Gastrocnemius medialis (tissue), 4 donors: ENCODE results near the gene ARF1.

Source experiments
- POLR2A ChIP-seq, 2 donors: fragments of 450-650 bp; IDR thresholded peaks; one replicate each; pipeline ENCODE4 v1.6.1; 2017; ENCODE audit warnings: antibody characterized with exemption in 2 of 2, mild to moderate bottlenecking in 2 of 2, moderate library complexity in 2 of 2
- TF ChIP-seq, protein P1 (sequence below), 5 experiments: fragments of 450-650 bp in 3 of 5; fragments of 200-600 bp in 2 of 5; sonication (generic) in 2 of 5; IDR thresholded peaks in 4 of 5; conservative IDR thresholded peaks in 1 of 5; 1 replicate in 4 of 5; 2 replicates in 1 of 5; pipeline ENCODE4 v1.5.1; 2016 to 2019; ENCODE audit warnings: antibody characterized with exemption in 5 of 5, mild to moderate bottlenecking in 3 of 5, moderate library complexity in 3 of 5

DNA sequence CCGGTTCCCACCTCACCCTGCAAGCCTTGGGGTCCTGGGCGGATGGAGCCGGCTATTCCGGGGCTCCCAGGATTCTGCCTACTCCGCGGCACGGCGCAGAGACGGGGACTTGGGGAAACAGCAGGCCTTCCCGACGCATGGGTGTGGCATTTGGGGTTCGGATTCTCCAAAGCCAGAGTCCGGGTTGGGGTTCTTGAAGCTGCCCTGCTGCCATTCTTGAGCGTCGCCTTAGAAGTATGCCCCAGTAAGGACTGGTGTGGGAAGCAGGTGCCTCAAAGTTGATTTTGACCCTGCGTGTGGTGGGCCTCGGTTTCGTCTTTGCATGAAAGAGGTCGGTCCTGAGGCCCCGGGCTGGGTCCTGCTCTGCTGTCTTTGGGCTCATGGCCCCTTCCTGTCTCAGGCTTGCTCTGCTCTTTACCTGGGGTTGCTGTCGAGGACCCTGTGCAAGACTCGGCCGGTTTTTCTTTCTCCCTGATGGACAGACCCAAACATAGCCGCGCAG, 58.3 kb downstream of the ARF1 start:
- TF ChIP-seq, protein P1, sequence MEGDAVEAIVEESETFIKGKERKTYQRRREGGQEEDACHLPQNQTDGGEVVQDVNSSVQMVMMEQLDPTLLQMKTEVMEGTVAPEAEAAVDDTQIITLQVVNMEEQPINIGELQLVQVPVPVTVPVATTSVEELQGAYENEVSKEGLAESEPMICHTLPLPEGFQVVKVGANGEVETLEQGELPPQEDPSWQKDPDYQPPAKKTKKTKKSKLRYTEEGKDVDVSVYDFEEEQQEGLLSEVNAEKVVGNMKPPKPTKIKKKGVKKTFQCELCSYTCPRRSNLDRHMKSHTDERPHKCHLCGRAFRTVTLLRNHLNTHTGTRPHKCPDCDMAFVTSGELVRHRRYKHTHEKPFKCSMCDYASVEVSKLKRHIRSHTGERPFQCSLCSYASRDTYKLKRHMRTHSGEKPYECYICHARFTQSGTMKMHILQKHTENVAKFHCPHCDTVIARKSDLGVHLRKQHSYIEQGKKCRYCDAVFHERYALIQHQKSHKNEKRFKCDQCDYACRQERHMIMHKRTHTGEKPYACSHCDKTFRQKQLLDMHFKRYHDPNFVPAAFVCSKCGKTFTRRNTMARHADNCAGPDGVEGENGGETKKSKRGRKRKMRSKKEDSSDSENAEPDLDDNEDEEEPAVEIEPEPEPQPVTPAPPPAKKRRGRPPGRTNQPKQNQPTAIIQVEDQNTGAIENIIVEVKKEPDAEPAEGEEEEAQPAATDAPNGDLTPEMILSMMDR (IDR thresholded peaks at IDR 0.05 in 4 of 5, conservative IDR thresholded peaks at IDR 0.05 in 1 of 5): no peak
- no peak for TF ChIP-seq POLR2A (IDR thresholded peaks at IDR 0.05)
